ENCODE data around the gene IZUMO4.
"Not testable (repeated sequence)": the region's sequence is repeated elsewhere in the genome, so short reads cannot be mapped to it uniquely, and the experiment has no call there.

Gene IZUMO4

GRCh38 chr19:2123682-2124387, 27.1 kb downstream of the IZUMO4 start:
- no peak for DNase-seq (ENCODE audit: low read depth in 2 of 2)

DNA sequence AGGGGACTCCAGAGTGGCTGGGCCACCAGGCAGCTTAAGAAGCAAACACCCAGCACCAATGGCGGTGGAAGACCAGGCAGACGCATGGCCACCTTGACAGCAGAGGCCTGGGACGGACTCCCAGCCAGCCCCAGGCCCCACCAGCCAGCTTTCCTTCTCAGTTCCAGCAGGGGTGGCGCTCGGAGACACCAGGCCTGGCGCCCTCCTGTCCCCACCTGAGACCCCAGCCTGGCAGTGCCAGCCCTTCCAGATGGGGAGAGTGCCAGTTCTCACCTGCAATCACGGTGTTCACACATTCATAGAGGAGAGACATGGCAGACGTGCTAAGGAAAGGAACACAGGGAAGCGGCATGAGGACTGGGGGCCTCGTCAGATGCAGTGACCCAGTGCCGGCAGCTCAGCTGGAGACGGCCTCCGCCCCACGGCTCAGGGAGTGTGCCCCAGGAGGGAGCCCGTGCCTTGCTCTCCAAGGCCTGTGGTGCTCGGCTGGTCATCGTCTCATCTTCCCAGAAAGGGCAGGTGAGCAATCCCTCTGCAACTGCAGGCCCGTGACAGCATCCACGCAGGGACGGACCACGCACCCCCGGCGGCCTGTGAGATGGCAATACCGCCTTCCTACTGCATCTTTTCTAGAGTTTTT, 30.3 kb downstream of the IZUMO4 start:
- no peak for DNase-seq (ENCODE audit: low read depth in 2 of 2)

DNA sequence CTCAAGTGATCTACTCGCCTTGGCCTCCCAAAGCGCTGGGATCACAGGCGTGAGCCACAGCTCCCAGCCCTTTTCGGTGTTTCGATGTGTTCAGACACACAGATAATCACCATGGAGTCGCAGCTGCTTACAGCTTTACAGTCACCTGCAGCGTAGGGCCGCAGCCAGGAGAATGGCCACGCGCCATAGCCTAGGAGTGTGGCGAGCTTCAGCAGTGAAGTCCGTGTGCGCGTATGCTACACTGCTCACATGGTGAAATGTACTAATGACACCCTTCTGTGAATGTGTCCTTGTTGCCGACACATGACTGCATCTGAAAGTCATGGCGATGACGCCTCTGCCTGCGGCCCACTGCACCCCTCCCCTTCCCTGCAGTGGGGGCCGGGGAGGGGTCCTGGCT, 31.0 kb downstream of the IZUMO4 start:
- no peak for DNase-seq (ENCODE audit: low read depth in 2 of 2)

GRCh38 chr19:2128252-2128651, 31.5 kb downstream of the IZUMO4 start:
- not testable (repeated sequence) for DNase-seq (ENCODE audit: low read depth in 2 of 2)

- DNase-seq (ENCODE audit: low read depth in 2 of 2): no peak
These were observed 32.3 kb downstream of the IZUMO4 start for GRCh38 chr19:2129022-2129421.

- no peak for DNase-seq (ENCODE audit: low read depth in 2 of 2)
These were observed 32.8 kb downstream of the IZUMO4 start for GRCh38 chr19:2129486-2129885.

- no peak for DNase-seq (ENCODE audit: low read depth in 2 of 2)
These were observed 33.4 kb downstream of the IZUMO4 start for GRCh38 chr19:2129892-2130770.

- DNase-seq (ENCODE audit: low read depth in 2 of 2): not testable (repeated sequence)
These were observed 34.6 kb downstream of the IZUMO4 start for GRCh38 chr19:2131012-2131975.

- no peak for DNase-seq (ENCODE audit: low read depth in 2 of 2)
These were observed 35.5 kb downstream of the IZUMO4 start for GRCh38 chr19:2132191-2132590.

DNA sequence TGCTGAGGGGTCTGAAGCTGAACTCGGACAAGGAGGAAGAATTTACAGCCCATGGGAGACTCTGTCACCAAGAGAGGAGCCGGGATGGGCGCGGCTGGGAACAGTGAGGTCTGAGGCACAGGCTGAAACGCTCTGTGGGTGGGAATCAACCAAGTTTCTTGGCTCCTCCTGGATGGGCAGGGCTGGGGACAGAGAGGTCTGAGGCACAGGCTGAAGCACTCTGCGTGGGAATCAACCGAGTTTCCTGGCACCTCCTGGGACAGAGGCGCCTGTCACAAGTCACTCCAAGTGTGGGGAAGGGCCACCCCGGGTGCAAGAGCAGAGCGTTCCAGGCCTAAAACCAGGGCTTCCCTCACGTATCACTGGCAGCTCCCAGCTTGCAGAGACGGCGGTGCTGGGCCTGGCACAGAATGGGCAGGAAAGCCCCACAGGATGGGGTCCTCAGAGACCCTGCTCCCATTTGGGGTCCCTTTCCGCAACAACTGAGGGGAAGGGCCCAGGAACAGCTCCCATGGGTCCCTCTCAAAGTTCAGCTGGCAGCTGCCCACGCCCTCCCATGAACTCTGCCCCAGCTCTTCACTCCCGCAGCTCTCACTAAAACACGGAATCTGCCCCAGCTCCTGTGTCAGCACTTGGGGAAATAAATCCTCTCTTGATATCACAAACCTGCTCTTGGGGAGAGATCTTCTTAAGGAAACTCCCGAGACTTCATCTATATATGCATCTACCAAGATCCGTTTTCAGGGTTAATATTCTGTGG, 36.2 kb downstream of the IZUMO4 start:
- no peak for DNase-seq (ENCODE audit: low read depth in 2 of 2)

DNA sequence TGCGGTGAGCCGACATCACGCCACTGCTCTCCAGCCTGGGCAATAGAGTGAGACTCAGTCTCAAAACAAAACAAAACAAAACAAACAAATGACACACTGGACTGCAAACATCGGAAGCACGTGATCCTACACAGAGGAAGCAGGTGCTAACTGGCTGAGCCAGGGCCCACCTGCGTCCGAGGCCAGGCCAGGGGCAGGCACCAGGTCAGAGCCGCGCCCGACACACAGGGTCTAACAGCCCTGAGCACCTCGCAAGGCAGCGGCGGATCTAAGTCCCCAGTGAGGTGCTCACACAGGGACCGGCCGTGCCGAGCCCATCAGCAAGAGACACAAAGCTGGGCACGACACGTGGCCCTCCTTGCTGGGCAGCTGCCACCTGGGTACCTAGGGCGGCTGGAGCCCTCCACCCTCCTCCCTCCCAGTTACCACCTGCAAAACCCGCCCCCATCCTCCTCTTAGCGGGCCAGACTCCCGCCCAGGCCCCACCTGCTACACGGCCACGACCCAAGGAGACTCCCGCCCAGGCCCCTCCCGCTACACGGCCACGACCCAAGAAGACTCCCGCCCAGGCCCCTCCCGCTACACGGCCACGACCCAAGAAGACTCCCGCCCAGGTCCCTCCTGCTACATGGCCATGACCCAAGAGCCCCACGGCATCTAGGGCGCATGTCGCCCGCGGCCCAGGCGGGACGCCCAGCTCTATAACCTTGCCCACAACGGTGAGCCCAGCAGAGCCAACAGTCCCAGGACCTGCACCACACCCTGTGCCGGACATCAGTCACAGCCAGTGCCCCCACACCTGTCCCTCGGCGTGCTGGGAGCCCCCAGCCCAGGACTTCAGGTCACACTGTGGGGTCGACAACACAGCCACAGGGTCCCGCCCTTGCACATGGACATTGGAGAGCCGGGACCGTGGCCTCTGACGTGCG, 39.0 kb downstream of the IZUMO4 start:
- no peak for DNase-seq (ENCODE audit: low read depth in 2 of 2)

DNA sequence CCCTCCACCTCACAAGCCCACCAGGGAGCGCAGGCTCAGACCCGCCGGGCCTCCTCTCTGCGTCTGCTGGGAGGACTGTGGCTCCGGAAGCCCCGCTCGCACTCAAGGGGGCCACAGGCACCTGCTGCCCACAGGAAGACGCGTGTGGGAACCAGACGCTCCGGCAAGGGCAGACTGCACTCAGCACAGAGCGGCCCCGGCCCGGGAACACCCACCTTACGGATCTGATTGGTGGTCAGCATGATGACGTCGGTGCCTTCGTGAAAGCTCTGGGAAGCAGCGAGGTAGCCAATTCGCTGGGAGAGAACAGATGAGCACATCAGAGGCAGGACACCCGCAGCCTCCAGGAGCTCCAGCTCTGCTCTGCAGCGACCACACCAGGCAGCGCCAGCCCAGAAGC, 40.1 kb downstream of the IZUMO4 start:
- DNase-seq (ENCODE audit: low read depth in 2 of 2): no peak

- DNase-seq (ENCODE audit: low read depth in 2 of 2): no peak
These were observed 41.5 kb downstream of the IZUMO4 start for GRCh38 chr19:2138061-2138728.

GRCh38 chr19:2139385-2140137, 42.8 kb downstream of the IZUMO4 start:
- DNase-seq (ENCODE audit: low read depth in 2 of 2): no peak

DNA sequence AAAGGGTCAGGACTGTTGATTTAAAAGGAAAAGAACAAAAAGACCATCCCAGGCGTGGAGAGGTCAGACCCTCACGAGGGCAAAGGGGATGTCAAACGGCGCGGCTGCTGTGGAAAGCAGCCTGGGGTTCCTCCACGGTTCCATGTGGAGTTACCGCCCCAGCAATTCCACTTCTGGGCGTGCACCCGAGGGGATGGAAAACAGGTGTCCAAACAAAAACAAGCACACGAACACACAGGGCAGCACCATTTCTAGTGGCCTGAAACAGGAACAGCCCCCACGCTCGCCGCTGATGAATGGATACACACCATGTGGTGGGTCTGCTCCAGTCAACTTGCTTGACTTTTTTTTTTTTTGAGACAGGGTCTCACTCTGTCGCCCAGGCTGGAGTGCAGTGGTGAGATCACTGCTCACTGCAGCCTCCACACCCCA, 43.4 kb downstream of the IZUMO4 start:
- DNase-seq (ENCODE audit: low read depth in 2 of 2): no peak

GRCh38 chr19:2142173-2142829, 45.6 kb downstream of the IZUMO4 start:
- DNase-seq (ENCODE audit: low read depth in 2 of 2): no peak

GRCh38 chr19:2144190-2144589, 47.5 kb downstream of the IZUMO4 start:
- no peak for DNase-seq (ENCODE audit: low read depth in 2 of 2)

DNA sequence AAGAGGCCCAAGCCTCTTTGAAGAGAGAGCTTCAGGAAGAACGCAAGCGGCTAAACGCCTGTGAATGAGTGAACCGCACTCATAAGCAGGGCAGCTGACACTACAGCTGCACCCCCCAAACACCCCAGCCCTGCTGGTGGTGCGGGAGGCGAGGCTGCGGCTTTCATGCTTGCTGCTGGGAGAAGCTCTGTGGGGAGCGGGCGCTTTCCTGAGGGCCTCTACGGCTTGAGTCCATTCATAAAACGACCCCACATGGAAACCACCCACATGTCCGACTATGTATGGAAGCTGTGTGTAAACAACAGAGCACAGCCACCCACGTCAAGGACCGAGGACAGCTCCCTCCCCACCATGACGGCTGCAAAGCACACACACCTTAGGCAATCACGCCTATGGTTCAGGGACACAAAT, 49.1 kb downstream of the IZUMO4 start:
- DNase-seq (ENCODE audit: low read depth in 2 of 2): no peak

Data from activated CD8-positive, alpha-beta memory T cell treated with anti-CD3 and anti-CD28 coated beads for 4 hours (primary cell).